Measurements from ENCODE around the gene SLC25A12. TPM values are rescaled to one million over a fixed set of nuclear protein-coding genes. Genes with fewer than 3 reads are reported as not detected.

The SLC25A12 gene
- total and polyA plus RNA-seq, 2 of the 13 experiments (the other 11 are each of a cell fraction or from before 2014, with no cell fraction given), result 8.1 to 15.9 TPM

DNA sequence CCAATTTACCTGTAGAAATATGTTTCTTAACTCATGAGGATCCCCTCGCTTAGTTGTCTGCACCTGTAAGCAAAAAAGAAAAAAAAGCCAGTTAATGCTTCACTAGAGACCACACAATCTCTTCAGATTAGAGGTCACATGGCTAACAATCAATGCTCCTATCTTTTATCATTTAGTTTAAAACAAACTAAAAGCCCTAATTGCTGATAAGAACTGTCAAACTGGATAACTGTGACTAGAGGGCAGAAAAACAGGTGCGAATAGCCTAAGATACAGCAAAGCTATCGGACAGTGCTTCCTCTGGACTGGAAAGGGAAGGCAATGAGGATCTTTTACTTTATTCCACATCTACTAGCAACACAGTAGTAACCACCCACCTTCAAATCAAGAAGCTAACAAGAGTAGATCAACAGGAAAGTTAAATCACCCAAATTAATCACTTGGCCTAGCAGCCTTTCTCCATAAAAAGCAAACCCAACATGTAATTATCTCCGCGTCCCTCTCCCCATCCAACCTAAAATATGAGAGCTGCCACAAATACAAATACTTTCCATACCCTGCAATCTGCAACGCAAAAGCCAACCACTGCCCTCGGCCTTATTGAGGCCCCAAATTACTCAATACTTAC is 734 bp downstream of the SLC25A12 start (continued):
- TF ChIP-seq PRDM10 (CRISPR knock-in tag; IDR thresholded peaks at IDR 0.05; ENCODE audit: low read depth) (no peak), RBM39 (IDR thresholded peaks at IDR 0.05; ENCODE audit: low read depth, low read length, poor library complexity, severe bottlenecking) (no peak), JDP2 (CRISPR knock-in tag; IDR thresholded peaks at IDR 0.05; ENCODE audit: borderline replicate concordance) (no peak), SIX1 (CRISPR knock-in tag; IDR thresholded peaks at IDR 0.05; ENCODE audit: borderline replicate concordance) (no peak), ZNF772 (CRISPR knock-in tag; IDR thresholded peaks at IDR 0.05) (no peak), ZBTB44 (CRISPR knock-in tag; IDR thresholded peaks at IDR 0.05) (no peak), ZBTB1 (CRISPR knock-in tag; IDR thresholded peaks at IDR 0.05; ENCODE audit: borderline replicate concordance) (no peak), DNMT1 (CRISPR knock-in tag; IDR thresholded peaks at IDR 0.05) (no peak), ZNF770 (CRISPR knock-in tag; IDR thresholded peaks at IDR 0.05) (no peak), IRX3 (CRISPR knock-in tag; IDR thresholded peaks at IDR 0.05; ENCODE audit: borderline replicate concordance, low read depth) (no peak), MTF2 (CRISPR knock-in tag; IDR thresholded peaks at IDR 0.05; ENCODE audit: borderline replicate concordance) (no peak), MYC (CRISPR knock-in tag; IDR thresholded peaks at IDR 0.05; ENCODE audit: borderline replicate concordance) (no peak)
- TF ChIP-seq, protein P1, sequence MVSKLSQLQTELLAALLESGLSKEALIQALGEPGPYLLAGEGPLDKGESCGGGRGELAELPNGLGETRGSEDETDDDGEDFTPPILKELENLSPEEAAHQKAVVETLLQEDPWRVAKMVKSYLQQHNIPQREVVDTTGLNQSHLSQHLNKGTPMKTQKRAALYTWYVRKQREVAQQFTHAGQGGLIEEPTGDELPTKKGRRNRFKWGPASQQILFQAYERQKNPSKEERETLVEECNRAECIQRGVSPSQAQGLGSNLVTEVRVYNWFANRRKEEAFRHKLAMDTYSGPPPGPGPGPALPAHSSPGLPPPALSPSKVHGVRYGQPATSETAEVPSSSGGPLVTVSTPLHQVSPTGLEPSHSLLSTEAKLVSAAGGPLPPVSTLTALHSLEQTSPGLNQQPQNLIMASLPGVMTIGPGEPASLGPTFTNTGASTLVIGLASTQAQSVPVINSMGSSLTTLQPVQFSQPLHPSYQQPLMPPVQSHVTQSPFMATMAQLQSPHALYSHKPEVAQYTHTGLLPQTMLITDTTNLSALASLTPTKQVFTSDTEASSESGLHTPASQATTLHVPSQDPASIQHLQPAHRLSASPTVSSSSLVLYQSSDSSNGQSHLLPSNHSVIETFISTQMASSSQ (IDR thresholded peaks at IDR 0.05; ENCODE audit: low read depth), result peak; percentile 59; the same call in 1 of the 2 replicates
- TF ChIP-seq, protein P1 (CRISPR knock-in tag; IDR thresholded peaks at IDR 0.05; ENCODE audit: borderline replicate concordance), result no peak
- TF ChIP-seq, protein P2, sequence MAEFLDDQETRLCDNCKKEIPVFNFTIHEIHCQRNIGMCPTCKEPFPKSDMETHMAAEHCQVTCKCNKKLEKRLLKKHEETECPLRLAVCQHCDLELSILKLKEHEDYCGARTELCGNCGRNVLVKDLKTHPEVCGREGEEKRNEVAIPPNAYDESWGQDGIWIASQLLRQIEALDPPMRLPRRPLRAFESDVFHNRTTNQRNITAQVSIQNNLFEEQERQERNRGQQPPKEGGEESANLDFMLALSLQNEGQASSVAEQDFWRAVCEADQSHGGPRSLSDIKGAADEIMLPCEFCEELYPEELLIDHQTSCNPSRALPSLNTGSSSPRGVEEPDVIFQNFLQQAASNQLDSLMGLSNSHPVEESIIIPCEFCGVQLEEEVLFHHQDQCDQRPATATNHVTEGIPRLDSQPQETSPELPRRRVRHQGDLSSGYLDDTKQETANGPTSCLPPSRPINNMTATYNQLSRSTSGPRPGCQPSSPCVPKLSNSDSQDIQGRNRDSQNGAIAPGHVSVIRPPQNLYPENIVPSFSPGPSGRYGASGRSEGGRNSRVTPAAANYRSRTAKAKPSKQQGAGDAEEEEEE (CRISPR knock-in tag; IDR thresholded peaks at IDR 0.05; ENCODE audit: borderline replicate concordance), result no peak
